CD4-positive, alpha-beta T cell treated with Interleukin-4 for 1 hour (primary cell): ENCODE measurements around the gene SINHCAF.
"Not testable (repeated sequence)": the region's sequence is repeated elsewhere in the genome, so short reads cannot be mapped to it uniquely, and the experiment has no call there.

Experiments
- DNase-seq, 2 donors: peaks; one replicate each; pipeline ENCODE4 v3.0.0-alpha.2; 2020 to 2022

The SINHCAF gene, protein sequence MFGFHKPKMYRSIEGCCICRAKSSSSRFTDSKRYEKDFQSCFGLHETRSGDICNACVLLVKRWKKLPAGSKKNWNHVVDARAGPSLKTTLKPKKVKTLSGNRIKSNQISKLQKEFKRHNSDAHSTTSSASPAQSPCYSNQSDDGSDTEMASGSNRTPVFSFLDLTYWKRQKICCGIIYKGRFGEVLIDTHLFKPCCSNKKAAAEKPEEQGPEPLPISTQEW

DNA sequence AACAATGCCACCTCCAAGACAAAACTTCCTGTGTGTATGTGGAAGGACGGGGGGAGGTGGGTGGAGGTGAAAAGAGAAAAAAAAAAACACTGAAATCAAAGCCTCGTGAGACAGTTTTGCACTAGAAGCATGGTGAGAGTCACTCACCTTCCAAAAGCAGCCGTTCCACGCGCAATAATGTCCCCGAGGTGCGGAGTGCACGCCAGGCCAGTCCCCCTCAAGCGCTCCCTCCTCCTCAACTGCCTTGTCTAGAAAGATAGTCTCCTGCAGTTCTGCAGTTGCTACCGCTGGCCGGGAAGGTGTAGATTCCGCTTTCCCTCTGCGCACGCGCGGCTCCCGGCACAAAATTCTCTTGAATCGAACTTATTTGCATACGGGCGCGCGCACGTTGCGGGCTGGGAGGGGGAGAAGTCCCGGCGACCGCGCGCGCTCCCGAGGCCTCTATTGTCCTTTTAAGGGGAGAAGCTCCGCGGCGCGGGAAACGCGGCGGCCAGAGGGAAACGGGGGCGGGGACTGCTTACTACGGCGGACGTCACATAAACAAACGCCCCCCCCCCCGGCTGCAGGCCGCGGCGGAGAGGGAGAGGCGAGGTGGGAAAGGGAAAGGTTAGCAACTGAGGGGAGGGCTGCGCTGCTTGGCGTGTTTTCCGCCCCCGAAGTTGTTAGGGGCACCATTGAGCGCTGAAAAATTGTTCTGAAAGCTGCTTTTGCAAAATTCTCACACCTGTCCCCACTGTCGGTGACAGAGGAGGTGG, at the start of gene SINHCAF:
Gene SINHCAF (minus strand): TSS at position 274 of the 755 bp plus-strand sequence. CDS start 27,946 bp downstream, outside the sequence.
- DNase-seq = peak; percentile 98 to 99

DNA sequence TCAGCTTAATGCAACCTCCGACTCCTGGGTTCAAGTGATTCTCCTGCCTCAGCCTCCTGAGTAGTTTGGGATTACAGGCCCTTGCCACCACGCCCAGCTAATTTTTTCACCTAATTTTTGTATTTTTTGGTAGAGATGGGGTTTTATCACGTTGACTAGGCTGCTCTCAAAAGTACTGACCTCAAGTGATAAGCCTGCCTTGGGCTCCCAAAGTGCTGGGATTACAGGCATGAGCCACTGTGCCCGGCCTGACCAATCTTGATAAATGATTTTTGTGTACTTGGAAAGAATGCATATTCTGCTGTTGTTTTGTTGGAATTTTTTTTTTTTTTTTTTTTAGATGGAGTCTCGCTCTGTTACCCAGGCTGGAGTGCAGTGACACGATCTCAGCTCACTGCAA, 49.5 kb upstream of the SINHCAF start:
- DNase-seq = not testable (repeated sequence)

DNA sequence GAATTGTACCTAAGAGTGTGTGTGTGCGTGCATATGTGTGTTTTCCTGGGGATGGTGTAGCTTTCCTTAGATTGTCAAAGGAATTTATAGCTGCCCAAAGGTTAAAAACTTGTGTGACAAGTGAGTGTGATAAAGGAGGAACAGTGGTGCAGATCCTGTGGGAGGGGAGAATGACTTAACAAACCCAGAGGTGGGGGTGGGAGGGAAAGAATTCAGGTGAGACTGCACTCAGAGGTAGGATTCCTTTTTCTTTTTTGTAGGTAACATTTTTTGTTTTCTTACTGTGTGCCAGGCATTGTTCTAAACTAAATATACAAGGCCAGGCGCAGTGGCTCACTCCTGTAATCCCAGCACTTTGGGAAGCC, 45.3 kb upstream of the SINHCAF start:
- no peak for DNase-seq

DNA sequence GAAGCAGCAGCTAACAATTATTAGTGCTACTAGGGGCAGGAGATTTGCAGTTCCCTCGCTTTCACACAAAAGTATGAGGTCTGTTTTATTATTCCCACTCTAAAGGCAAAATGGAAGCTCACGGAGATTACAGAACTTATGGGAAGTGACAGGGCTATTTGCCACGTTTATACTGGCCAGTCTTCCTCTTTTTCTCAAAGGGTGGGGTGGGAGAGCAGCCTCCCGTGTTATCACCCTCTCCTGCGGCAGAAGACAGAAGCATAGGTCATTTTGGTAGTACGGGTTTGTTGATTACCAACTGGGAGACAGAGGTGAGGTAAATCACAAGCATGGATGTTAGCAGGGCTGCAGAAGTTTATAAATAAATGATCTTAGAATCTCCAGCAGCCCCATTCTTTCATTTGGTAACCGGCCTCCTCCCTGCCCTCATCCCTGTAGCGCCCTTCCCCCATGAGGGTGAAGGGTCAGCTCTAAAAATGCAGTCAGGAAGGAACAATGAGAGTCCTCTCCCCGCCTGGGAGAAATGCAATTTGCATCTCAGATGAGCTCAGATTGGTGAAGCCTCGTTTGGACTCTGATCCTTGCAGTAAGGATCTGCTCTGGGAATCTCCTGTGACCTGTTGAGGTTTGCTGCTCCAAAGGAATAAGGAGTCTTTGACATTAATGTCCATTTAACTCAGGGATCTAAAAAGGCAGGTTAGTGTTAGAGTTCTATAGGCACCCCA, 44.7 kb upstream of the SINHCAF start:
- DNase-seq = no peak

DNA sequence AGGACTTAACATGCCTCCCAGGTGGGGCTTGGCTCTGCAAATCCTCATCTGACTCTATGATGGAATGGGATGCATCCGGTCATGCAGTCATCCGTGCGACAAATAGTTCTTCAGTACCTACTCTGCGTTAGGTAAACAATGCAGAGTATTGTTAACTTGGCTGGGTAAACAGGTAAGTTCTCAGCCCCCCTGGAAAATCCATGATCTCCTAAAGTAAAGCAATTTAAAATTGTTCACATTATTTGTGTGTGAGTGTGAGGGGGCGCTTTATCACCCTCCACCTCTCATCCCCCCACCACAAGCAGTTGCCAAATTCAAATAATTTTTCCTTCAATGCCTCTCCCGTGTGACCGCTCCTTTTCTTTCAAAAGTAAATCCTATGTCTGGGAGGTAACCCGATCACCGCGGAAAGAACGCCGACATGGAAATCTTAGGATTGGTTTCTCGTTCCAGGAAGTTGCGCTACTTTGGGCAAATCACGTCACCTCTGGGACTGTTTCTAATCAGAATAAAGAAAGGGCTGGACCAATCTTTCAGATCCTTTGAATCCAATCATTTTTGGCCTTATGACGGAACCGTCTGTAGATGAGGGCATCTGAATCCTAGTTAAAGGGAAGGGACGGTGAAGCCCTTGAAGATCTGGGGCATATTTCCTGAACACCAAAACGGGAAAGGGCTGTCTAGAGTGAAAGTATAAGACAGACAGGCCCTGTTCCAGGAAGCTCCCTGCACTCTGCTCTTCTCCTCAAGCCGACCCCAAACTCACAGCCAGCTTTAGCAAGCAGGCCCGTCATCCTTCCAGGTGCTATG, 44.0 kb upstream of the SINHCAF start:
- no peak for DNase-seq

DNA sequence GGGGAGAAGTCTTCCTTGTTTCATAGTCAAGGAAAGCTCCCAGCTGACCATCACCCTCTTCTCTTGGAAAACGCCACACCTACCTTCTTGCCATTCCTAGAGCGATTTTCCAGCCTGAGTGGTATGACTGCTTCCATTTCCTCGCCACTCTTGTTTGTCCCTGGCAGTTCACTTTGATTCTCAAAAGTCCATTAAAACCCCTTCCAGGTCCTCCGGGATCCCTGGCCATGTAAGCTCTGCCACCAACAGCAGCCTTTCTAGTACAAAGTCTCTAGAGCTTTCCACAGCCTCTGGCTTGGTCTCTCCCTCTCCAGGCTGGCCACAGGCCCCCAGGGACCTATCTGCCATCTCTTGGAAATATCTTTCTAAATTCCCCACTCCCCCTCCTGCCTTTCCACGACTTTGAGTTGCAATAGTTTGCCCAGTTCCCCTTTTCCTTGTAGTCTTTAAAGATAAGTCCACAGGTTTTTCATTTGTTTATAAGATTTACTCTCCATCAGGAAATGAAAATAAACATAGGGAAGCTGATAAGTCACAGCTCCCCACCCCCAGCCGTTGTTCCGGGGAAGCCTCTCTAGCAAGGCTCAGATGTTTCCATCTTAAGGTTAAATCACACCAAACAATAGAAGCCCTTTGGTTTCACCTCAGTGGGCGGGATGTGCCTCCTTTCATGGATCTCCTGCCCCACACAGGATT, 42.9 kb upstream of the SINHCAF start:
- DNase-seq = no peak

DNA sequence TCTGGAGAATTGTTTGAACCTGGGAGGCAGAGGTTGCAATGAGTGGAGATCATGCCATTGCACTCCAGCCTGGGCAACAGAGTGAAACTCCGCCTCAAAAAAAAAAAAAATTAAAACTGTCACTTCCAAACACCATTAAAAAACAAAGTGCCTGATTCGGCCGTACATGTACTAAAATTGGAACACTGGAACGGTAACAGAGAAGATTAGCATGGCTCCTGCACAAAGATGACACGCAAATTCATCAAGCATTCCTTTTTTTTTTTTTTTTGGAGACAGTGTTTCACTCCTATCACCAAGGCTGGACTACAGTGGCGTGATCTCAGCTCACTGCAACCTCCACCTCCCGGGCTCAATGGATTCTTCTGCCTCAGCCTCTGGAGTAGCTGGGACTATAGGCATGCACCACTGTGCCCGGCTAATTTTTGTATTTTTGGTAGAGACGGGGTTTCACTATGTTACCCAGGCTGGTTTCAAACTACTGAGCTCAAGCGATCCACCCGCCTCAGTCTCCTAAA, 40.2 kb upstream of the SINHCAF start:
- no peak for DNase-seq

DNA sequence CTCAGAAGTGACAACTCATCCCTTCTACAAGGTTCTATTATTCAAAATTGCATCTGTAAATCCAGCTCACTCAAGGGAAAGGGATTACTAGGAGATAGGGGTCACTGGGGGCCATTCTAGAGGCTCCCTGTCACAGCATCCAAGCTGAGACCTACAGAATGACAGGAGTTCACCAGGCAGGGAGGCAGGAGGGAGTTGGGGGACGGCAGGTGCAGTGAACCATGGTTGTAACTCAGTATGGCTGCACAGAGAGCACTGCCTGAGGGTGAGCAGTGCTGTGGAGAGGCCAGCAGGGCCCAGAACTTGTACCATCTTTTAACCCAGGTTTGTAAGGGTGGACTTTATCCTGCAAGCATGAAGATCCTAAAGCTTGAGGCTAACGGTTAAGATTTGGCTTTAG, 37.9 kb upstream of the SINHCAF start:
- no peak for DNase-seq

DNA sequence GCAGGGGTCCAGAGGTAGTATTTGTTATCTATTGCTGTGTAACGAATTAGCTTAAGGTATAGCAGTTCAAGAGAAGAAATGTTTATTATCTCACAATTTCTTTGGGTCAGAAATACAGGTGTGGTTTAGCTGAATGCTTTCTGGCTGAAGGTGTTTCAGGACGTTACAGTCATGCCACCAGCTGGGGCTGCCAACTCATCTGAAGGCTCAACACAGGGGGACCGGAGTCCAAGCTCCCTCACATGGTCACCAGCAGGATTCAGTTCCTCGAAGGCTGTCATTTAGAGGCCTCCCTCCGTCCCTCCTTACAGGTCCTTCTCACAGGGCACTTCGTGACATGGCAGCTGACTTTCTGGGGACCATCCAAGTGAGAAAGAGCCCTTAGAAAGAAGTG, 37.5 kb upstream of the SINHCAF start:
- DNase-seq = no peak

DNA sequence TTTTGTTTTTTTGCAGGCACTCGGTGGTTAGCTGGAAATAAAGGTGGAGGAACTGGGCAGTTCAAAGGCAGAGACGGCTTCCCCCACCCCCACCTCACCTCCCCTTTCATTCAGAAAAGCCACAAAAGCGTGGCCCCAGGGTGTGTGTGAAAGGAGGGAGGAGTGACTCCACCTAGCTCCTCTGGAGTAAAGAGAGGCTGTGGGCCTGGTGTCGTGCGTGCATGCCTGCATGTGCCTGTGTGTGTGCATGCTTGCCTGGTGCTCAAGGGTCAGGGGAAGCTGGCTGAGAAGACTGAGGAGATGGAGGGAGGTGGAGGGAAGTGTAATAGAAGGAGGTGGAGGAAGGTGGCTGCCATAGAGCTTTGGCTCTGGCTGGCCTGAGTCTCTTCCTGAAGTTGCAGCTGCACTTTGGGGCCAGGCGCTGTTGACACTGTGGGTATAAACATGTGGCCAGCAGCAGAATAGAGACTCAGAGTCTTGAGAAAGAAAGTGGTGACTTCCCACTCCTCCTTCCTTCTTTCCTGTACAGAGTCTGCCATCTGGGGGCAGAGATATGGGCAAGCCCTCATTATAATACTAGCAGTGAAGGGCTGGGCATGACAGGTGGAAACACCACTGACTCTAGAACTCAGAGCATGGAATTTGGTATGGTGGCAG, 36.9 kb upstream of the SINHCAF start:
- peak; percentile 21 for DNase-seq

DNA sequence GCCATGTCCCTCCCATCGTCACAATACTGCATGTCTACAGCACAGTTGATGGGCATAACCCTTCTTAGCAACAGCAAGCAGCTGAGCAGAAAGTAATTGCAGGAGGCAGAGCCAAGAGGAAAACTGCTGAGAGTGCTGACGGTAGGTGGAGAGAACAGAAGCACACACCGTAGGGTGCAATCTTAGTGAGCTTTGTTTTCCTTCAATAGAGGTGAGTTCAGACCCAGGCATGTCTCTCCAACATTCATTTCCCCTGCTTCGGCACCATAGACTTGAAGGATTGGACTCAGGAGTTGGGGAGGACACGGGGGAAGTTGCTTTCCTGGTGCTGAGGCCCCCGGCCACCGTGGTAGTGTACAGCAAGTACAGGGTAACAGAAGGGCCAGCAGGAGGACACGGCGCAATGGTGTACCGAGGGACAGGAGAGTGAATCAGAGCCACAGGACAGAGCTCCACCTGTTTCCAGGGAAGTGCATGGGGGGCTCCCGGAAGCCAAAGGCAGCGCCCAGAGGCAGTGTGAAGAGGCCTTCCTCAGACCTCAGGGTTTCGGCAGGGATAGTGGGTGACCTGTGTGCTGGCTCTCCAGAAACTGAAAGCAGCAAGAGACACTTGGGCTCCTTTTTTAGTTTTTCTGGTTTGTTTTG, 36.3 kb upstream of the SINHCAF start:
- DNase-seq = no peak

DNA sequence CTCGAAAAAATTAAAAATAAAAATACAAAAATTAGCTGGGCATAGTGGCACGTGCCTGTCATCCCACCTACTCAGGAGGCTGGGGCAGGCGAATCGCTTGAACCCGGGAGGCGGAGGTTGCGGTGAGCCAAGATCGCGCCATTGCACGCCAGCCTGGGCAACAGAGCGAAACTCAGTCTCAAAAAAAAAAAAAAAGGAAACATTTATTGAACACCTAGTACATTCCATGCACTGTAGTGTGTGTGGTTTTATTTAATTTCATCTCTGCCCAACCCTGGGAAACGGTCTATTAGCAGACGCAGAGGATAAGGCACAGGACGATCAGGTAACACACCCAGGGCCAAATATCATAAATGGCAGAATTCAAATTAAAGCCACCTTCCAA, 35.8 kb upstream of the SINHCAF start:
- no peak for DNase-seq

DNA sequence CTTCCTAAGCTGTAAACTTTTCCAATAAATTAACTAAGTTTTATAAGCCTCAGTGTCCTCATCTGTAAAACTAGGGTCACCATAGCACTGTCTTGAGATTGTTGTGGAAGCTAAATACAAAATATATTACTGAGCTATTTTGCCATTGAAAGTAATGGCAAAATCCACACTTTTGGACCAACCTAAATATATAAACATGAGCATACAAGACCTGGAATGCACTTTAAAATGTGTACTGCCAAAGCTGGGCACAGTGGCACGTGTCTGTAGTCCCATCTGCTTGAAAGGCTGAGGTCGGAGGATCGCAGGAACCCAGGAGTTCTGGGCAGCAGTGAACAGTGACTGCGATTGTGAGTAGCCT, 29.8 kb upstream of the SINHCAF start:
- DNase-seq = no peak

DNA sequence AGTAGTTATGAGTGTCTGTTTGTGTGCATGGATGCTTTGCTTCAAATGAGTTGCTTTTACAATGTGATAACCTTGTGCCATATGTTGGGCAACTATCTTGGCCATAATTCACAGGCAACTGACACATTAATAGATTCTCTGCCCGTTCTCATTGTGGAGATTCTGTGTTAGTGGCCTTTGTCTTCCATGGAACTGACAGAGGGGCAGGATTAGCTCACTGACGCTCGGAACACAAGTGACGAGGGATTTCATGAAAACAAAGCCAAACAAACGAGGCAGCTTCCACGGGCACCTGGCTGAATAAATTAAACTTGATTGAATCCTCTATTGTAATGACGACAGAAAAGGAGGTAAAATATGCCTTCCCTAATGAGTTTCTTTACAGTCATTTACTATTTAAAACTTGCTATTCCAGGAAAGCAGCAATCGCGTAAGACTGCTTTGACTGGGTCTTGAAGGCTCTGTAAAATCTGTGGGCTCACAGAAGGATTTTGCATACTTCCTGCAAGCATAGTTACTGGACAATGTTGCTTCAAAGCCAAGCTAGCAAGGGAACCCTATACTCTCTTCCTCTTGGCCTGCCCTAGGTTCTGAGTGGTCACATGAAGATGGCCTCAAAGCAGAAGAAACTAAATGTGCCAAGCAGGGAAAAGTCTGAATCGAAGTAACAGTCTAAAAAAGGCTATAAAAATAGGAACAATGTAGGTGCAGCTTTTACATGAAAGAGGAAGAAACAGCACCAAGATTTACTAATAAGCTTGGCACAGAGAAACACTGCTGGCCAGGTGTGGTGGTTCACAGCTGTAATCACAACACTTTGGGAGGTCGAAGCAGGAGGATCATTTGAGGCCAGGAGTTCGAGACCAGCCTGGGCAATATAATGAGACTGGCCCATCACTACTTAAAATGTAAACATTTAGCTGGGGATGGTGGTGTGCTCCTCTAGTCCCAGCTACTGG, 28.1 kb upstream of the SINHCAF start:
- DNase-seq = no peak

DNA sequence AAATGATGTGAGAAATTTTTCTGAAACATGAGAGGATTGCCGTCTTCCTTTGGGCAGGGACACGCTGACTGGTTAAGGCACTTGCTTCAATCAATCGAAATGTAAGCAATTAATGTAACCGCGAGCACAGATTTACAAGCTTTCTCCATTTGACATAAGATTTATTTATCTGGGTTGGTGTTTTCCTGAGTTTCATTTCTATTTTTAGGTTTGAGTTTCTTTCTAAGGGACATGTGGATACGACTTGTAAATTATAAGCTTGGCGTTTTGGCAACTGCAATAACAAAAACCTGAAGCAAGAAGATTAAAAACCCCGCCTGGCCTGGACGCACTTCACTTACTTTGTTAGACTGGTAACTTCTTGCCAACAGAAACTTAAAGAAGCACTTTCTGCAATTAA, 20.3 kb upstream of the SINHCAF start:
- DNase-seq = no peak

DNA sequence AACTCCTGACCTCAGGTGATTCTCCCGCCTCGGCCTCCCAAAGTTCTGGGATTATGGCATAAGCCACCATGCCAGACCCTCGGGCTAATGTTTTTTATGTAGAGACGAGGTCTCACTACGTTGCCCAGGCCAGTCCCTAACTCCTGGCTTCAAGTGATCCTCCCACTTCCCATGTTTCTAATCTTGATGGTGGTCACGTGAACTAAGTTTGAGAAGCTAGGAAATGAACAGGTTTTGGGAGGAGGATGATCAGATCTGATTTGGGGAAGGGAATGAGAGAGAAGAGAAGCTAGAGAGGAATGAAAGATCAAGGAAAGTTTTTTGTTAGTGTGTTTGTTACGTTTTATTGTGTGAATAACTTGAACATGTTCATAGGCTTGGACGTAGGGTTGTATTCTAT, 17.2 kb upstream of the SINHCAF start:
- DNase-seq = no peak

DNA sequence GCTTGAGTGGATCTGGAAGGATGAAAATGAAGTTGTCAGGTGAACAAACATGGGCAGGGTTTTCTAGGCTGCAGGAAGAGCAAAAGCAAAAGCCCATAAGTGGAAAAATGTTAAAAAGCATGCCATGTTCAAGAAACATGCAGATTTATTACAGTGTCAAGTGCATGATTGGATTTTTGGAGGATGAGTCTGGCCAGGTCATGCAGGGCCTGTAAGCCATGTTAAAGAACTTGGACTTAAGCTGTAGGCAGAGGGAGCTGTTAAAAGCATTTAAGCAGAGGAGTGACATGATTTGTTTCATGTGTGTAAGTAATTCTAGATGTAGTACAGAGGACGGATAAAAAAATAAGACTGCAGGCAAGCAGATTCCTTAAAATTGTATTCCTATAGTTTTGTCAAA, 16.3 kb upstream of the SINHCAF start:
- no peak for DNase-seq

DNA sequence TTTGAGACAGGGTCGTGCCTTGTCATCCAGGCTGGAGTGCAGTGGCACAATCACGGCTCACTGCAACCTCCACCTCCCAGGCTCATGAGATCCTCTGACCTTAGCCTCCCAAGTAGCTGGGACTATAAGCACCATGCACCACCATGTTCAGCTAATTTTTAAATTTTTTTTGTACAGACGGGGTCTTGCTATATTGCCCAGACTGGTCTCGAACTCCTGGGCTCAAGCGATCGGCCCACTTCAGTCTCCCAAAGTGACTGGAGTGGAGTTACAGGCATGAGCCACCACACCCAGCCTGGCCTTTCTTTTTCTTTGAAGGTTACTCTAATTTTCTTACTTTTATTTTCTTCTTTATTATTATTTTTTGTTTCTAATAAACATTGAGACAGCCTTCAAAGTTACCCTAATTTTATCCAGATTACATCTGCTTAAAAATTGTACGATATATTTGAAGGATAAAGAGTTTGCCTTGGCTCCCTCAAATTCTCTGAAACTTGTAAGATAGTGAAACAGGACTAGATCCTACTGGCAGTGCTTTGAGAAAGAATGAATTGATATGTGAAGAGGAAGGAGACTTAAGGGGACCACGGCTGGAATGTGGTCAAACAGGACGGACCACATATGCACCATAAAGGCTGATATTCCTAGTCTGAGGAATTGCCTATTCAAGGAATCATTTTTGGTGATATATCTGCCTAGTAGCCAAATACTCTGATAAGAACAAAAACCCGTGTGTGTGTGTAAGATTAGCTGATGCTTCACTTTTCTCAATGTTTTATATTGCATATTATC, 14.1 kb upstream of the SINHCAF start:
- no peak for DNase-seq

DNA sequence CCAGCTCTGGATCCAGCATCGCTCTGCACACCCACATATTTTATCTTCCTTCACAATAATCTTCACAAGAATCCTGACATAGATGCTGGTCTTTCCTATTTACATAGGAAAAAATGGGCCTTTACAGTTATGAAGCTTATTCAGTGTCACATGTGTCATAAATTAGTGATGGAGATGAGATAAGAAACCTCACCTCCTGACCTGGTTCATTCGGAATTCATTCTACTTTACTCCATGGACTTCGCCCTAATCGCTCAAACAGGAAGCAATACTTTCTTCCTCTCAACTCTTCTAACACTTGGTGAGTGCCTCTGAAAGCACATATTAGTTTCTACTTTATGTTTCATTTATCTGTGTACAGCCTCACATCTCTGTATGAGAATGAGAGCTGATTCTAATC, 12.0 kb upstream of the SINHCAF start:
- no peak for DNase-seq
